GM21423 (cell line): Measurements from ENCODE around the gene BRD2.

Source experiments
- ATAC-seq: cut with Tn5 transposase; IDR thresholded peaks from one replicate; pipeline ENCODE4 v1.9.1; 2021; ENCODE audit warnings: mild to moderate bottlenecking, moderate library complexity; ENCODE audit not compliant: unreplicated experiment

BRD2 gene

DNA sequence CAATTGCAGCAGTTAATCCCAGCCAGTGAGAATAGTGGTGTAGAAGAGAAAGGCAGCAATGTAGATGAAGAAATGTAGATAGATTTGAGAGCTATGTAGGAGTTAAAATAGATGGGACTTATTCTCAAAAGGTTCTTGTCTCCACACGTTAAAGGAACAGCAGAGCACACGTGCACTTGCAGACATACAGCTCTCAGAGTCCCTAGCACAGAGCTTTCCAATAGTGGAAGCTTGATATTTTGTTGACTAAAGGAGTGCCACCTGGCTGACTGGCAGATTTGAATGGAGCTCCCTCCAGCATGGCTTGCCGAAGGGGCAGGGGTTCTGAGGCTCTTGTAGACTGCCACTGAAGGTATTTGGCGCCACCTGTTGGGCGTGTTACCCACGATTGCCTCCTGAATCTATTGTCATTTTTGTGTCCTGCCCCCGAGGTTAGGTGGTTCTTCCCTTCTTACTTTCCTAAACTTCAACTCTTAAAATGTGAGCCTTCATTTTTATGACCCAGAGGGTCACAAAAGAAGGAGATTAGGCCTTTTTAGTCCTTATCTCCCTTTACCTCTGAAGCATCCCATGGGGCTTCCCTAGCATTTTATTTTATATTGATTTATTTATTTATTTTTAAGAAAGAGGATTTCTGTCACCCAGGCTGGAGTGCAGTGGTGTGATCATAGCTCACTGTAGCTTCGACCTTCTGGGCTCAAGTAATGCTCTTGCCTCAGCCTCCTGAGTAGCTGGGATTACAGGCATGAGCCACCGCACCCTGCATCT lies 16.4 kb downstream of the BRD2 start:
- ATAC-seq: peak; percentile 68

DNA sequence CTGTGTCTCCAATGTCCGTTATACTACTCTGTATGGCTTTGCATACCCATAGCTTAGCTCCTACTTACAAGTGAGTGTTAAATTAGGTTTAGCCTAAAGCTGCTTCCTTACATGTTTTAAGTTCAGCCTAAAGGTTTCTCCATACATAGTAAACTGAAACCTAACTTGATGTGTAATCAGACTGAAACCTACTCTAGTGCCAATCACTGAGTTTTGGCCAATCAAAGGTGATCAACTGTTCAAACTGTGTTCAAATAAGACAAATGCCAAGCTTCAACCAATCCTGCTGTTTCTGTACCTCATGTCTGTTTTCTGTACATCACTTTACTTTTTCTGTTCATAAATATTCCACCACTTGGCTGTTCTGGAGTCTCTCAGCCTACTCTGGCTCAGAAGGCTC lies 21.0 kb downstream of the BRD2 start:
- no peak for ATAC-seq

DNA sequence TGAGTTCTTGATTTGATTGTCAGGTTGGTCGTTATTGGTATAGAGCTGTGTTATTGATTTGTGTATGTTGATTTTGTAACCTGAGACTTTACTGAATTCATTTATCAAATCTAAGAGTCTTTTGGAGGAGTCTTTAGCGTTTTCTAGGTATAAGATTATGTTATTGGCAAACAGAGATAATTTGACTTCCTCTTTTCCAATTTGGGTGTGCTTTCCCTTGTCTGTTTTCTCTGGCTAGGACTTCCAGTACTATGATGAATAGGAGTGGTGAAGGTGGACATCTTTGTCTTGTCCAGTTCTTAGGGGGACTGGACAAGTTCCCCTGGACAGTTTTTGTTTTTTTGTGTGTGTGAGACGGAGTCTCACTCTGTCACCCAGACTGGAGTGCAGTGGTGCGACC lies 23.6 kb downstream of the BRD2 start:
- ATAC-seq: no peak

DNA sequence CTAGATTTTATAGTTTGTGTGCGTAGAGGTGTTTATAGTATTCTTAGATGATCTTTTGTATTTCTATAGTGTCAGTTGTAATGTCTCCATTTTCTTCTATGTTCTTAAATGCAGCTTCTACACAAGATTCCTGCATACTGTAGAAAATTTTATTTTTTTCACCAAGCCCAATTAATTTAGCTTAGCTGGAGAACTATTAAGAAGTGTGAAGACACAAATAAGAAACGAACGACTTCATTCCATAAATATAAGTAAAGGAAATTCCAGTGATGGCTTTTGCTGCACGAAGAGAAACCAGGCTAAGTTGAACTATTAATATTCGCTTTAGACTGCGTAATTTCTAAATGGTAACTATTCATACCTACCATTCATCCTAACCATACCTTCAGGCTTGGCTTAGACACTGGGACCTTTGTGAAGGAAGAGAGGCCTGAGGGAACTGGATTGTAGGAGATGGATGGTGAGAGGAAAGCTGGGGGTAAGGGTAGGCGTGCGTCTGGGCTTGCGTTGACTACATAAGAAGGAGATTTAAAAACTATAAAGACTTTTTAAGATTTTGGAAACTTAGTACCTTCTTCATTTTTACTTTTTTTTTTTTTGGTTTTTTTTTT lies 25.1 kb downstream of the BRD2 start:
- no peak for ATAC-seq

DNA sequence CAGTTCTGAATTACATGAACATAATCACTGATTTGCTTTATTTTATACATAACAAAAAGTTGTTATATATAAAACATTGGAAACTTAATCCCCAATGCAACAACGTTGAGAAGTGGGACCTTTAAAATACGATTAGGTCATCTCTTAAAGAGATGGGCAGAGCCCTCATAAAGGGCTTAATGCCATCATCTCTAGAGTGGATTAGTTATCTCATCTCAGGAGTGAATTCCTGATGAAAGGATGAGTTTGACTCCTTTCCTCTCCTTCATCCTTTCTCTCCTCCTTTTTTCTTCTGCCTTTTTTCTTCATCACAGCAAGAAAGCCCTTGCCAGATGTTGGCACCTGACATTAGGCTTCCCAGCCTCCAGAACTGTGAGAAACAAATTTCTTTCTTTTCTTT lies 27.1 kb downstream of the BRD2 start:
- ATAC-seq: no peak

DNA sequence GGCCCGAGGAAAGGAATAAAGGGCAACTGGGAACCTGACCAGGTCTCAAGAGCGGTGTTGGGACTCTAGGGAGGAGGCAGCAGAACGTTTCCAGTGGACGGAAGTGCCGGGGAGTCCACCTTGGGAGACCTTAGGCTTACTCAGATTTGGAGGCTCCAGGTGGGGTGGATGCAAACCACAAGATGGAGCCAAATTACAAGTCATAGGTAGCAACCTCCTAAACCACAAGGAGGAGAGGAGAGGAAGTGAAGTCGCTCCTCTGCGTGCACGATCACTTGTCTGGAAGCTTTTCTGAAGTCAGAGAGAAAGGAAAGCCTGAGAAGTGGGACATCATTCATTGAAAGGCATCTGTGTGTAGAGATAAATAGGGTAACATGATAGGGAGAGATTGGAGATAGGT lies 31.7 kb downstream of the BRD2 start:
- ATAC-seq: no peak

DNA sequence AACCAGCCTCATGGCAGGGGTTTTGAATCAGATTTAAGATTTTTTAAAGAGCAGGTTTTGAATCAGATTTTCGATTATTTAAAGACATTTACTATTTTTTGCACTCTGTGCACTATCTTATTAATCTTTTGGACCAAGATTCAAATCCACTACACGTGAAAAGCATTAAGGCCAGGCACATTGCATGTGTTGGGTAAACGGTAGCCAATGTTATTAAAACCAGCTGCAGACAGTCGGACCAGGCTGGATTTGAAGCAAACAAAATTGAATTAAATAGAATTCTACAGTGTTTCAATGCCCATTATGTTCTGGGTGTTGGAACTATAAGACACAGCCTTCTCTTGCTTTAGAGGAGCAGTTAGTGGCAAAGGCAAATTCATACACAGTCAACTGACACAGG lies 33.3 kb downstream of the BRD2 start:
- no peak for ATAC-seq

DNA sequence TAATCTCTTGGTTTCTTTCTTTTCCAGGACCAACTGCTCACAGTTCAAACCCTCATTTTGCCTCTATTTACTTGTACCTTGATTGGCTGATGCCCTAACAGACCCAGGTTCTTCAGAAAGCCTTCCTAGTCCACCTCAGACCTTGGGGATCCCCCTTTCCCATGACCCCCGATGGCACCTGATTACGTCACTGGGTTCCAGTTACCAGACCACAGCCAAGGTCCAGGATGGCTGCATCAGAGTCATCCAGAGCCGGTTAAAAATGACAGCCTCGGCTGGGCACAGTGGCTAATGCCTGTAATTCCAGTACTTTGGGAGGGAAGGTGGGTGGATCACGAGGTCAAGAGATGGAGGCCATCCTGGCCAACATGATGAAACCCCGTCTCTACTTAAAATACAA lies 36.5 kb downstream of the BRD2 start:
- no peak for ATAC-seq

DNA sequence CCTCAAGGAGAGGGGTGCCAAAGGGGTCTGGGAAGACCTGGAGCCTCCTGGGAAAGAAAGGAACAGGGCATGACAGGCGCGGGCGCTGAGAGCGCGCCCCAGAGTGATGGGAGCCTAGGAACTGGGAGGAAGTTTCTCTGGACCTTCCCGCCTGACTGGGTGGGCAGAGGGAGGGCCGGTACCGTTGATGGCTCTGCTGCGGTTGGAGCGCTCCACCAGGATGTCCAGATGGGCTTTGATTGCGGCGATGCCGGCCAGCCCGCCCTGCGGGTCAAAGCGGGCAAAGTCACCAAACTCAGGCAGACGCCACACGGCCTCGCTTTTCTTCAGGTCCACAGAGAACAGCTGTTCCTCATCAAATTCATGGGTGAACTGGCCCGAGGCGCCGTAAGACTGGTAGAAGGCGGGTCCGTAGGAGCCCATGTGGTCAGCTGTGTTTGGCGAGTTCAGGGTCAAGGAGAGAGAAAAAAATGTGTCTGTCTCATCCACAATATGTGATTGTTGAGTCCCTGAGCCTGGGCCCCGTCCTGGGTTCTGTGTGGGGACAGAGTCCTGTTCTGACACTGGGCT lies 39.5 kb downstream of the BRD2 start:
- no peak for ATAC-seq

DNA sequence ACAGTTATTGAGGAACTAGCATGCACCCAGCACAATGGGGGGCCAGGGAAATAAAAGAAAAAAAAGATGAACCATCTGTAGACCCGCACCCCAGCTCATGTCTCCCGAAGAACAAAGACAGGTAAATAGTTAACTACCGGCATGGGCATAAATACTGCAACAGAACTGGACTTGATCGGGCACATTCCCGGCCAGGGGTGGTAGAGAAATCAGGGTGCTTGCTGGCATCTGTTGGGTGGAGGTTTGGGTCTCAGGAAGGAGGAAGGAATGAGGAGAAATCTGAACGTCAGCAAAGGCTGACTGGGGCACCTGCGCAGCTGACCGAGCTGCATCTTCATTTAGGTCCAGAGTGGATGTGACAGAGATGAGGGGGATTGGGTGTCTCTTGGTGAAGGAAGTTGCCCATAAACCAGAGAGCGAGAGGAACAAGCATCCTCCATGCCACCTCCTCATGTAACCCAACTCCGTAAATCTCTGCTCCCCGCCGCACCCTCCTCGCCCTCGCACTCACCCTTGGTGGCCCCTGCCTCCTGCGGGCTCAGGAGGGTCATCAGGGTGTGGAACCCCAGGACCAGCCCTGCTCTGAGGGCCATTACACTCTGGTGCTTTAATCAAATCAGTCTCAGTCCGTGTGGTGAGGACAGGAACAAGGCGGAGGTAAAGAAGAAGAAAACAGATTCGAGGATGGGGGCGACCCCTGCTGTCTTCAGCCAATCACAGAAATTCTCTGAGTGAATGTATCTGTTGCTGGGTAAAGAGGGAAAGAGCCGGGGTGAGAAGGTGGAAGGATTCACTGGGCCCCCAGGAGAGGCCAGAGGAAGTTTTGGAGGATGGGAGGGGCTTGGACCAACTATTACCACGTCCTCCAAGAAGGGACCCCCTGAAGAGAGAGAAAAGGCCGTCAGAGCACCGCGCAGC lies 40.8 kb downstream of the BRD2 start, which contains the start of gene HLA-DOA:
HLA-DOA (minus strand) TSS at position 648 of the 918 bp plus-strand sequence.
- ATAC-seq: peak; percentile 78

DNA sequence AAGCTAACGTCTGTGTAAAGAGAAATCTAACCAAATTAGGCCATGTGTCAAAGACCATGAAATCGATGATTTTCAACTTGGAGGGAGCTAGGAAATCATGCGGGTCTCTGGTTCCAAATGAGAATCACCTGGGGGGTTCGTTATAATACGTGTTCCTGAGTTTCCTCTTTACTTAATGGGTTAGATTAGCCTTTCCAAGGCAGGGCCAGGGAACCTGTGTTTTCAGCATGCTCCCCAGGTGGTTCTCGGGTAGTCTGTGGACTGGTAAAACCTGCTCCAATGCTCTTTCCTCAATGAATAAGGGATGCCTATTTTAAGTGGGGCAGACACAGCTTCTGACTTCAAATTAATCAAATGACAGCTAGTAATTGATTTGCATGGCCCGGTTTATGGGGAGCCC lies 42.0 kb downstream of the BRD2 start:
- ATAC-seq: no peak

DNA sequence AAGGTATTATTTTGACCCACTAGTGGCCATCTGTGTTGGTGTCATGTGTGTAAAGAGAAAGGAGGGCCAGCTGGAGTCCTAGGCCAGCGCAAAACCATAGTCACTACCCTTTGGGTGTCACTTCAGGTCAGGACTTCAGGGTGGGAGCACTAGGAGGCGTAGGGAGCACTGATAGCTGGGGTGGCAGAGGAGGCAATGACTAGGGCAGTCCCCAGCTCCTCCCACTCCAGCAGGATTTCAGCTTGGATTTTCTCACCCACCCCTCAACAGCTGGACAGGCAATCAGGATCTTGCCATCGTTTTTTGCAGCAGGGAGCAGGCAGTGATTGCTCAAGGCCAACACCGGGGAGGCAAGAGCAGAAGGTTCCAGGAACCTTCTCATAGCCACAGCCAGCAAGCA lies 45.2 kb downstream of the BRD2 start:
- ATAC-seq: no peak

DNA sequence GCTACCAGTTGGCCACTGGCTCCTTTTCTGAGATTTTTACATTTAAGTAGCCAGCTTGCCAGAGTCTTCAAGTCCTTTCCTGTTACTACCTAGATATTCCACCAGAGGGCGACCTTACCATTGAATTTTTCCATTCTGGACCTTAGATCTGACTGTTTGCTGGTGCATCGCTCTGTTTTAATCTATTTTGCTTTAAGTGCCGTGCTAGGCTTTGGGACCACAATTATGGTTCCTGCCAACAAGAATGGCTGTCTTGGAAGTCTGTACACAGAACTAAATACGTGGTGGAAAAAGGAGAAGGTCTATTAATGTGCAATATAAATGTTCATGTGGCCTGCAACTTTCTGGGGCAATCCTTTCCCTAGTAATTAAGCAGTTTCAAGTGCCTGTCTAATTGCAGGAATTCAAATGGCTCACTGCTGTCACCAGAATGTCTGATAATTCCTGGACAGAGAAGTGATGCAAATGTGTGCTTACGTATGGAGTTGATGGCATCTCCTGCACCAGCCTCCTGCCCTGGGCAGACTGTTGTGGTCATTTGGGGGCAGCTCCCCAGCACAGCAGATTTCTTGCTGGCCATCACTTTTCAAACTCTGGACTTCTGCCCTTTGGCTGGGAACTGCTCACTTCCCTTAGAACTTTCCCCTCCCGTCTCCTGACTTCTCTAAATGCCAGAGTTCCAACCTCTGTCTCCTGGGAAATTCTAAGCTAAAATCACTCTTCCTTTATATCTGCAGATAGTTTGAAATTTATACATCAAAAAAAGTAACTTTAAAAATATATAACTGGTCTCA lies 46.6 kb downstream of the BRD2 start:
- peak; percentile 44 for ATAC-seq

DNA sequence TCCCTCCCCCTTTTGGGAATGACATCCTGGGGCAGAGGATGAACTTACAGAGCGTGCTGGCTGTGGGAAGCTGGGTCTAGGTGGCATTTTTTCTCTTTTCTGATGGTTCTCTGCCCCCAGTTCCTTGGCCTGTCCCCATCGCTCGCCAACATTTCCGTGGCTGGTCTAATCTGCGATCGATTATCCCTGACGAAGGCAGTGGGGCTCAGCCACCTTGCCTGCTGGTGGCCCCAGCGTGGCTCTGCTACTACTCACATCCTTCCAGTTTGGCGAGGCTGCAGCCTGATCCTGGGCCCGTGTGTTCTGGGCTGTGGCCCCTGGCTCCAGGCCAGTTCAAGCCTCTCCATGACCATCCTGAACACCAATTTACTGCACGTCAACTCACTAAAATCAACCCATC lies 47.4 kb downstream of the BRD2 start:
- ATAC-seq: no peak

DNA sequence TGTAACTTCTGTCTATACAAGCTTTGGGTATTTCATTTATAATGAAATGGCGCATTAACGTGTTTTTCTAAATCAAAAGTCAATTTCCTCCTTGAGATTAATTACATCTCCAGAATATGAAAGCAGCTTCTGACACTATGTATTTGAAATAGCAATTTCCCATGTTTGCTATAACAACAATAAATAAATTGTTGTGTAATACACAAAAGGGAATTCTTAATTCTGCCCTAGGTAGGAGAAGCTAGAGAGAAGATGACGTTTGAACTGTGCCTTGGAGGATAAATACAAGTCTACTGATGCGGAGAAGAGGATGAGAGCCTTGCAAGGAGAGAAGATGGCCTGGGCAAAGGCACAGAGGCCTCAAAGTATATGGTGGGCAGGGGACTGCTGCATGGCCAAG lies 48.6 kb downstream of the BRD2 start:
- no peak for ATAC-seq

DNA sequence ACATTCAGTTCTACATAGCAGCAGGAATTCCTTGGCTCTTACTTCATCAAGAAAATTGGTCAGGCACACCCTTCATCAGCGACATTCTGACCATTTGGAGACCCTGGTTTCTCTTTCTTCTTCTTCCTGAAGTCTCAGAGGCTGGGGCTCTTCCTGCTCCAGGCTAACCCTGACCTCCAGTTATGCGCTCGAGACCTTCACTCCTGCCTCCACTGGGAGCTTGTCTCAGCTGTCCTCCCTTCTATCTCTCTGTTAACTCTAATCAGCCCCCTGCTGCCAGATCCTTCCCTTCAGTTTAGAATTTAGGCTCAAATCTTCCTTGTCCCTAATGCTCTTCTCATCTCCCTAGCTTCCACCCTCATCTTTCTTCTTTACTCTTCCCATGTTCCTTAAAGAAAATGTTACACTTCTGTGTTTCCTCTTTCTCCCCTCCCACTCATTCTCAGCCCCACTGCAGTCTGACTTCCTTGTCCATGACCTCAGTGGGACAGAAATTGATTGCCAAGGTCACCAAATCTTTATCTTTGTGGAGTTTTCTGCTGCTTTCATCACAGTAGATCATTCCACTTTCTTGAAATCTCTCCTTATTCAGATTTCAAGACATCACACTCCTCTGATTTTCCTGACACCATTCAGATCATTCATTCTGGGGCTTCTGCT lies 49.4 kb downstream of the BRD2 start:
- no peak for ATAC-seq

DNA sequence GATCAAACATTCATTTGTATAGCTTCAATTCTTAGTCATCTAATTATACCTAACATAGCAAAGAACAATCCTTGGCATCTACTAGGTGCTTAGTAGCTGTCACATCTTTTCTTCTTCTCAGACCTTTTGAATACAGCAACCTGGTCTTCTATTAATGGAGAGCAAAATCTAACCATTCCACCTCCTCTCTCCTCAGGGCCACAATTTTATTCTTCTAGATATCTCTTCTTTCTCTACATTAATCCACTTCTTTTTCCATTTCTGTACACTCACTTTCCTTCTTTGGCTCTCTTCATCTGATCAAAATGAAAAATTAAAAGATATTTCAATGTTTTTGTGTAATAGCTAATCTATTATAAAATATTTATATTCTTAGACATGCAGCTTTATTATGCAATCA lies 50.0 kb downstream of the BRD2 start:
- no peak for ATAC-seq

DNA sequence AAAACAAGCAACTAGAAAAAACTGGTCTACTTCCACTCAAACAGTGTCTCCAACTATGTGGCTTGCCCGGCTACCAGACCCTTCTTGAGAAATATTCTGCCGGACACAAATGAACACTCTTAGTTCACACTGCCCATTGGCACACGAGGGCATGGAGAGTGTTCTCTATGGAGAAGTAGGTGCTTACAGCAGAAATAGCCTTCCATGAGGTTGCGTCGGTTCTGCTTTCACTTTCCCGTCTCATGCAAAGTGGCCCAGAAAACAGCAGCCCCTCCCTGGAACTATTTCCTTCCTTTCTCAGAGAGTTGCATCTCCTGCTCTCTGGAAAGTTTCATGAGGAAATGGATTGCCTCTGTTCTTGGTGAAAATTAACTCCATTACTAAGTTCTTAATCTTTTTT lies 50.5 kb downstream of the BRD2 start:
- peak; percentile 49 for ATAC-seq

DNA sequence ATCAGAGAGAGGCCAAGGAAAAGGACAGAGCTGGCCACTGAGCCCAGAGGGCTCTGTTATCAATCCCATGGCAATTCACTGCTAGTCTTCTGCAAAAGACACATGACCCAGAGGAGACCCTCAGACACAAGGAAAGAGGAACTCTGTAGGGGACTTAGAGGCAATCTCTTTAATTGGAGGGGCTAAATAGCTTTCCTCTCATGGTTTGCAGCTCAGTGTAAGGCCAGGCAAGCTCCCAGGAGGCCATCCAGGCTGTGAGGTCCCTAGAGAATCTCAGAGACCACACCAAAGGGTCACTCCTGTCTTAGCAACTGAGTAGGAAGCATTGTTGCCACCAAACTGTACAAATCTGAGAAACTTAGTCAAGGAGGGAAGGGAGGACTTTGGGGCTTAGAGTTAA lies 51.0 kb downstream of the BRD2 start:
- no peak for ATAC-seq

DNA sequence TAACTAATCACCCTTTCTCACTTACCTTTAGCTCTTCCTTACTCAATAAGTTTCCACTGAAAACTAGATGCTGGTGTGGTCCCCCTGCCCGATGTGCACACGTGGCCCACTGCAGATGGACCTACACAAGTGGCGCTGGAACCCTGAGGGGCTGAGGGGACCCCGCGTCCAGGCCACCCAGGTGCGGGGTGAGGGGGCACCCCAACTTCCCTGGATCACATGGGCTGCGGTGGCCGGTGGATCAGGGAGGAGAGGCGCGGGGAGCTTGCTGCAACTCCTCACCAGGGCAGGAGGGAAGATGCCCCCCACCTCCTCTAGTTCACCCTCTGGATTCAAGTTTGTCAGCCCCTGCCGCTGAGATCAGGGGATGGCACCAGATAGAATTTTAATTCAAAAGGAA lies 53.5 kb downstream of the BRD2 start:
- no peak for ATAC-seq
